Bronchial epithelial cell (primary cell): ENCODE measurements around the gene LDLRAD4. TPM values are rescaled to one million over a fixed set of nuclear protein-coding genes. Genes with fewer than 3 reads are reported as not detected.

ENCODE experiments used
- DNase-seq: peaks from one replicate; pipeline ENCODE4 v3.0.0-alpha.2; 2010; ENCODE audit warnings: low read depth
- FAIRE-seq: peaks from 2 replicates; lab custom pipeline; 2011; peaks lifted over from hg19 to GRCh38; lab: Jason Lieb, UNC
- H3K27me3 ChIP-seq: 2 replicates; pipeline ENCODE4 v1.5.1; 2011; ENCODE audit warnings: low read length; ENCODE audit not compliant: control insufficient read depth, insufficient read depth
- H3K36me3 ChIP-seq: 2 replicates; pipeline ENCODE4 v1.5.1; 2011; ENCODE audit warnings: low read length; ENCODE audit not compliant: control insufficient read depth, insufficient read depth
- H3K4me3 ChIP-seq: 2 replicates; pipeline ENCODE4 v1.5.1; 2011; ENCODE audit warnings: mild to moderate bottlenecking, low read depth, low read length, control low read depth
- total RNA-seq: library from RNA; depleted of rRNA; stranded (reverse); fragments of >200 nt; gene quantifications from 2 replicates; pipeline ENCODE4 v1.2.1, GENCODE V29; 2014
- TF ChIP-seq, protein P1 (sequence below): IDR thresholded peaks from 2 replicates; pipeline ENCODE4 v1.5.1; 2011; ENCODE audit warnings: mild to moderate bottlenecking, moderate library complexity, low read length, control low read depth, inconsistent platforms; ENCODE audit not compliant: insufficient read depth, severe bottlenecking

Gene LDLRAD4
- total RNA-seq, 1 donor from 2014 or later: not detected

DNA sequence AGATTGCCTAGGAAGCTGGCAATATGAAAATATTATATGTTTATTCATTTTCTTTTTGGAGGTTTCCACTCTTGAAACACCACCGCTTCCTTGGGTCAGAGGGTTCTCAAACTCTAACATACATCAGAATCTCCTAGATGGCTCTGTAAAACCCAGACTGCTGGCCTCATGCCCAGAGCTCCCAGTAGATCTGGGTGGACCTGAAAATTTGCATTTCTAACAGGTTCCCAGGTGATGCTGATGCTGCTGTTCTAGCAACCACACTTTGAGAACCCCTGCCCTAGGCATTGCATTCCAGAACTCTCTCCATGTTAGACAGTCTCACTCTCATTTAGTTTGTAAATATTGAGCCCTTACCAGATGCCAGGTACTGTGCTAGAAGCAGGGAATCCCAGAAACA, 368.4 kb downstream of the LDLRAD4 start:
- Histone ChIP-seq H3K27me3 (no peaks in the 10 kb centered on the region), H3K36me3 (no peaks in the 10 kb centered on the region), H3K4me3 (no peak overlapping the region)
- FAIRE-seq: no peak
- TF ChIP-seq, protein P1, sequence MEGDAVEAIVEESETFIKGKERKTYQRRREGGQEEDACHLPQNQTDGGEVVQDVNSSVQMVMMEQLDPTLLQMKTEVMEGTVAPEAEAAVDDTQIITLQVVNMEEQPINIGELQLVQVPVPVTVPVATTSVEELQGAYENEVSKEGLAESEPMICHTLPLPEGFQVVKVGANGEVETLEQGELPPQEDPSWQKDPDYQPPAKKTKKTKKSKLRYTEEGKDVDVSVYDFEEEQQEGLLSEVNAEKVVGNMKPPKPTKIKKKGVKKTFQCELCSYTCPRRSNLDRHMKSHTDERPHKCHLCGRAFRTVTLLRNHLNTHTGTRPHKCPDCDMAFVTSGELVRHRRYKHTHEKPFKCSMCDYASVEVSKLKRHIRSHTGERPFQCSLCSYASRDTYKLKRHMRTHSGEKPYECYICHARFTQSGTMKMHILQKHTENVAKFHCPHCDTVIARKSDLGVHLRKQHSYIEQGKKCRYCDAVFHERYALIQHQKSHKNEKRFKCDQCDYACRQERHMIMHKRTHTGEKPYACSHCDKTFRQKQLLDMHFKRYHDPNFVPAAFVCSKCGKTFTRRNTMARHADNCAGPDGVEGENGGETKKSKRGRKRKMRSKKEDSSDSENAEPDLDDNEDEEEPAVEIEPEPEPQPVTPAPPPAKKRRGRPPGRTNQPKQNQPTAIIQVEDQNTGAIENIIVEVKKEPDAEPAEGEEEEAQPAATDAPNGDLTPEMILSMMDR: no peak
- no peak for DNase-seq

DNA sequence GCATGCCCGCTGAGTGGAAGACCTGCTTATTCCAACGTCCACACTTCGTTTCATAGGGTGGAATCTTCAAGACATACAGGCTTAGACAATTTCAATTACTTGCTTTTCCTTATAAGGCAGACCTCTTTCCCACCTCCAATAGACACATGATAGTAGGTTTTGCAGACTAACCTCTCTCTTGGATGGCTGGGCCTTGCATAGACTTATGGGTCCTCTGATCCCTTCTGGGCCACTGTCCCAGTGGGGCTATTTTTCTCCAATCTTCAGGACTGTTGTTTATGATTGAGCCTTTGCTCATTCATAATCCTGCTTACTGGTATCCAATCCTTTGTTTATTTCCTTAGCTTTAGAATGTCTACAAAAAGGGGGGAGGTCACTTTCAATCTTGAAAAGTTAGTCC, 368.9 kb downstream of the LDLRAD4 start:
- no peak for DNase-seq
- TF ChIP-seq, protein P1: no peak
- no peaks in the 10 kb centered on the region for H3K27me3 ChIP-seq
- no peak for FAIRE-seq
- H3K36me3 ChIP-seq: no peaks in the 10 kb centered on the region
- no peak overlapping the region for H3K4me3 ChIP-seq

DNA sequence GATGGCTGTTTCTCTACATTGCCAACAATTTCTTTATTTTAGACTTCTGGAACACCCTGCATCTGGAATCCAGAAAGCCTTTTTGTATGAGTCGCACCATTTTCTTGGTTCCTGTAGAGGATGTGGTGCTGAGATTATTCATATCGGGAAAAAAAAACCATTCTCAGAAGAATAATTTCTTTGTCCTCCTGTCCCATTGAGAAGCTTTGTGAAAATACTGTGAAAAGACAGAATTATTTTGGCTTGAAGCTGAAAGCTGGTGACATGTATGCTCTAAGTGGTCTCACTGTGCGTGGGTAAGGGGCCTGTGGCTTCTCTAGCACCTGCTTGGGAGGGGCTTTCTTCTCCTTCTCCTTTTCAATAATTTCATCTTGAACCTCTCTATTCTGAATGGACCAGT, 369.4 kb downstream of the LDLRAD4 start:
- H3K36me3 ChIP-seq: no peaks in the 10 kb centered on the region
- DNase-seq (no peak), FAIRE-seq (no peak)
- H3K4me3 ChIP-seq: no peak overlapping the region
- TF ChIP-seq, protein P1: no peak
- no peaks in the 10 kb centered on the region for H3K27me3 ChIP-seq

DNA sequence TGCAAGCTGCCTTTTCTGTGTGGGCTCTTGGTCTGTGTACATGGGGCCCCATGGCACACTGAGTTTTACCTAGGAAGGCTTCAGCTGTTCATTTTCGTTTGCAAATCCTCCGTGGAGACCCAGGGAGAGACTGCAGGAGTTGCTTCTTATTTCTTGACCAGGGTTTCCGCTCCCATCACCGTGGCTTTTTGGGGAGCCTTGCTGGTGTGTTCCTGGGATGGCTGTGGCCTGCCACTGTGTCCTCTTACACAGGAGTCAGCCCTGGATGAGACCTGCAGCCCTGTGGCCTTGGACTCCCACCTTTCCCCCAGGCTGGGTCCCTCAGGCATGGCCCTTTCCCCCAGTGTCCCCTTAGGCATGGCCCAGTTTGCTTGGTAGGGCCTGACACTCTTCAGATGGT, 370.8 kb downstream of the LDLRAD4 start:
- Histone ChIP-seq H3K27me3 (no peaks in the 10 kb centered on the region), H3K36me3 (no peaks in the 10 kb centered on the region), H3K4me3 (no peak overlapping the region)
- FAIRE-seq (no peak), DNase-seq (no peak)
- TF ChIP-seq, protein P1: no peak

DNA sequence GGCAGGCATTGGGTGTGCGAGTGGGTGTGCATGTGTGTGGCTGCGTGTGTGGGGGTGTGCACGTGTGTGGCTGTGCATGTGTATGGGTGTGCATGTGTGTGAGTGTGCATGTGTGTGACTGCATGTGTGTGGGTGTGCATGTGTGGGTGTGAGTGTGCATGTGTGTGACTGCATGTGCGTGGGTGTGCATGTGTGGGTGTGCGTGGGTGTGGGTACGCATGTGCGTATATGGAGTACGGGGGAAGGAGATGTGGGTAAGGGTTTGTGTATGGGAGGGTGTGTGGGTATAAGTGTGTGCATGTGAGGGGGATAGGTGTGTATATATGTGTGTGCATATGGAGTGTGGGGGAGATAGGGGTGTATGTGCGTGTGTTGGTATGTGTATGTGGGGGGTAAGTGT, 371.4 kb downstream of the LDLRAD4 start:
- no peak overlapping the region for H3K4me3 ChIP-seq
- FAIRE-seq: no peak
- DNase-seq: no peak
- H3K36me3 ChIP-seq: no peaks in the 10 kb centered on the region
- H3K27me3 ChIP-seq: no peaks in the 10 kb centered on the region
- TF ChIP-seq, protein P1: no peak

DNA sequence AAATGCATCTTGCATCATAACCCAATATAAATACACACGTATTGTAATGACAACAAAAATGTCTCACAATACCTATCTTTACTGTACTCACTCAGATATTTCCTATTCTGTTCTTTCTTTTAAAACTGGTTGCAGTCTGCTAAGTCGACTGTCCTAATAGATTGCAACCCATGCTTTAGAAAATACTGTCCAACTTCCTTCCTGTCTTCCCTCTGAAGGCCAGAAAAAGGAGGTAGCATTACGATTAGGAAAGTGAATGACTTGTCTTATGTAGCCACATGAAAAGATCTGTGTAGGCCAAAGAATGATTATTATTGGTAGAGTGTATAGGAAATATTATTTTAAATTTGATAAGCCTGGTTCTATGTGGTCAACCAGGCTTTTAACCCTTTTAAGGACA, 373.7 kb downstream of the LDLRAD4 start:
- Histone ChIP-seq H3K36me3 (no peaks in the 10 kb centered on the region), H3K27me3 (no peaks in the 10 kb centered on the region), H3K4me3 (no peak overlapping the region)
- TF ChIP-seq, protein P1: no peak
- FAIRE-seq (no peak), DNase-seq (no peak)
